K562 (cell line): Measurements from ENCODE around the gene ISYNA1. TPM values are rescaled to one million over a fixed set of nuclear protein-coding genes. Genes with fewer than 3 reads are reported as not detected.

Experiments
- CBFA2T3 ChIP-seq: fragments of 450-650 bp; IDR thresholded peaks from 2 replicates; pipeline ENCODE4 v1.6.1; 2017
- CC2D1A ChIP-seq: fragments of 450-650 bp; IDR thresholded peaks from 2 replicates; pipeline ENCODE4 v1.6.1; 2017; ENCODE audit warnings: mild to moderate bottlenecking
- CTCF ChIP-seq, 3 experiments: IDR thresholded peaks in 2 of 3; conservative IDR thresholded peaks in 1 of 3; 2 replicates each; pipeline ENCODE4 v1.5.1; 2011 to 2012; ENCODE audit warnings: low read length in 3 of 3, mild to moderate bottlenecking in 3 of 3, control low read depth in 2 of 3, improper control_type of control experiment in 1 of 3, inconsistent platforms in 1 of 3, low read depth in 1 of 3, mixed read lengths in 1 of 3, moderate library complexity in 1 of 3; ENCODE audit not compliant: insufficient read depth in 2 of 3
- FOXP1 ChIP-seq: sonication (generic); formaldehyde crosslinking; IDR thresholded peaks from 2 replicates; pipeline ENCODE4 v1.8.0; 2022; ENCODE audit warnings: mild to moderate bottlenecking, missing genetic modification reagents
- GTF2B ChIP-seq: IDR thresholded peaks from 2 replicates; pipeline ENCODE4 v1.6.1; 2011; ENCODE audit not compliant: insufficient read length; ENCODE audit errors: extremely low read depth
- MGA ChIP-seq: fragments of 450-650 bp; IDR thresholded peaks from 2 replicates; pipeline ENCODE4 v1.6.1; 2016; ENCODE audit warnings: mild to moderate bottlenecking, moderate library complexity
- MYC ChIP-seq, 2 experiments: fragments of 250-450 bp in 1 of 2; sonication (Bioruptor Pico) in 1 of 2; IDR thresholded peaks; 2 replicates each; pipeline versions ENCODE4 v1.5.1 to v1.6.1; 2012 to 2021; ENCODE audit warnings: low read depth in 2 of 2, borderline replicate concordance in 1 of 2, improper control_type of control experiment in 1 of 2, low read length in 1 of 2, mild to moderate bottlenecking in 1 of 2, moderate library complexity in 1 of 2
- RB1 ChIP-seq: fragments of 450-650 bp; IDR thresholded peaks from 2 replicates; pipeline ENCODE4 v1.6.1; 2017; ENCODE audit warnings: low read depth, mild to moderate bottlenecking
- SMC3 ChIP-seq: conservative IDR thresholded peaks from 2 replicates; pipeline ENCODE4 v1.6.1; 2011; ENCODE audit warnings: low read depth, low read length, improper control_type of control experiment; ENCODE audit not compliant: insufficient read depth
- ZBTB7A ChIP-seq: IDR thresholded peaks from 2 replicates; pipeline ENCODE4 v1.6.1; 2011; ENCODE audit warnings: low read depth, mild to moderate bottlenecking, low read length, moderate library complexity, borderline replicate concordance; ENCODE audit not compliant: control insufficient read depth
- ZFPM2 ChIP-seq: fragments of 250-450 bp; sonication (Bioruptor Pico); IDR thresholded peaks from 2 replicates; pipeline ENCODE4 v1.5.1; 2022; ENCODE audit warnings: mild to moderate bottlenecking
- ZNF384 ChIP-seq: IDR thresholded peaks from 2 replicates; pipeline ENCODE4 v1.6.1; 2012; ENCODE audit warnings: low read depth, low read length, improper control_type of control experiment
- ZNF511 ChIP-seq: sonication (generic); formaldehyde crosslinking; IDR thresholded peaks from 2 replicates; pipeline ENCODE4 v1.8.0; 2022; ENCODE audit warnings: mild to moderate bottlenecking, missing genetic modification reagents
- polyA plus RNA-seq, 8 experiments: library from polyadenylated mRNA; depleted of rRNA in 4 of 8; stranded (reverse) in 5 of 8; unstranded in 3 of 8; fragments of >200 nt; fragmentation: Nextera tagmentation in 2 of 8; fragmentation: Illumina TruSeq in 1 of 8; extraction: Ambion mirVana in 2 of 8; extraction: Trizol in 1 of 8; gene quantifications; 2 replicates each; pipeline versions ENCODE4 v1.2.1 to v1.2.3, GENCODE V29; 2011 to 2014; ENCODE audit warnings: inconsistent platforms in 1 of 8, missing spikeins in 1 of 8
- total RNA-seq, 7 experiments: library from RNA; depleted of rRNA in 6 of 7; stranded (reverse); fragments of >200 nt in 6 of 7; fragmentation: Illumina TruSeq in 2 of 7; extraction: Trizol in 2 of 7; gene quantifications; 2 replicates each; pipeline versions ENCODE4 v1.2.1 to v1.2.3, GENCODE V29; 2011 to 2021; ENCODE audit warnings: low replicate concordance in 1 of 7

The ISYNA1 gene
- total and polyA plus RNA-seq, 9 of the 15 experiments (the other 6 are each of a cell fraction or from before 2014, with no cell fraction given): 21.8 to 460 (median 93.2) TPM

- TF ChIP-seq MGA (peak; percentile 36; the same call in 1 of the 2 replicates), CTCF (IDR thresholded peaks at IDR 0.05 in 2 of 3, conservative IDR thresholded peaks at IDR 0.05 in 1 of 3; ENCODE audit: insufficient read depth in 2 of 3, low read depth in 1 of 3, low read length in 3 of 3) (peak; percentile 82 to 89 (median 86)), CC2D1A (peak; percentile 34; the same call in 1 of the 2 replicates), ZNF511 (0 out of 2 replicates have a peak, but pooled peaks have one; percentile 29), SMC3 (peak; percentile 78), FOXP1 (0 out of 2 replicates have a peak, but pooled peaks have one; percentile 27), MYC (IDR thresholded peaks at IDR 0.05; ENCODE audit: low read depth, low read length) (peak; percentile 48; the same call in 1 of the 2 replicates), MYC (CRISPR knock-in tag; IDR thresholded peaks at IDR 0.05; ENCODE audit: borderline replicate concordance, low read depth) (no peak), ZFPM2 (CRISPR knock-in tag) (no peak), RB1 (peak; percentile 23; the same call in 1 of the 2 replicates), GTF2B (no peak), ZBTB7A (peak; percentile 41; the same call in 1 of the 2 replicates), CBFA2T3 (no peak), ZNF384 (0 out of 2 replicates have a peak, but pooled peaks have one; percentile 6)
Observed at GRCh38 chr19:18408053-18408476, 29.9 kb downstream of the ISYNA1 start (continued).
